HEK293 (cell line): ENCODE measurements around the gene FIBCD1.

Experiments
- CTCF ChIA-PET: fragments of 350-600 bp; formaldehyde crosslinking; extraction: SDS; loops from one replicate; lab custom pipeline; 2021; ENCODE audit warnings: antibody characterized with exemption; lab: Yijun Ruan, JAX
- POLR2A ChIA-PET: fragments of 300-600 bp; formaldehyde crosslinking; extraction: SDS; loops from one replicate; lab custom pipeline; 2020; ENCODE audit warnings: antibody characterized with exemption, inconsistent platforms; lab: Yijun Ruan, JAX
- H3K27ac ChIP-seq: fragments of 200-500 bp; sonication (Bioruptor generic); 2 replicates; pipeline ENCODE4 v1.5.1; 2014; ENCODE audit warnings: low read depth, low read length, control low read depth, inconsistent platforms; ENCODE audit errors: extremely low read depth
- H3K36me3 ChIP-seq, 2 experiments: fragments of 200-500 bp in 1 of 2; sonication (Bioruptor generic) in 1 of 2; 1 replicate in 1 of 2; 2 replicates in 1 of 2; pipeline ENCODE4 v1.5.1; 2014 to 2017; ENCODE audit warnings: inconsistent platforms in 2 of 2, low read length in 2 of 2; ENCODE audit not compliant: control insufficient read depth in 2 of 2, insufficient read depth in 1 of 2
- H3K4me1 ChIP-seq: fragments of 200-500 bp; sonication (Bioruptor generic); 2 replicates; pipeline ENCODE4 v1.5.1; 2014; ENCODE audit warnings: mild to moderate bottlenecking, low read length, inconsistent platforms; ENCODE audit not compliant: control insufficient read depth, insufficient read depth
- H3K4me3 ChIP-seq: 2 replicates; pipeline ENCODE4 v1.5.1; 2011; ENCODE audit warnings: low read depth, mild to moderate bottlenecking, control low read depth, low read length, moderate library complexity
- H3K9me3 ChIP-seq: fragments of 200-500 bp; sonication (Bioruptor generic); 2 replicates; pipeline ENCODE4 v1.5.1; 2014; ENCODE audit warnings: low read depth, low read length, inconsistent platforms; ENCODE audit not compliant: control insufficient read depth, insufficient read depth
- FEZF1 ChIP-seq: fragments of 450-650 bp; formaldehyde crosslinking; IDR thresholded peaks from 2 replicates; pipeline ENCODE4 v1.5.1; 2016; ENCODE audit warnings: missing biosample characterization, missing genetic modification characterization
- GFI1B ChIP-seq: fragments of 450-650 bp; formaldehyde crosslinking; IDR thresholded peaks from 2 replicates; pipeline ENCODE4 v1.5.1; 2016; ENCODE audit warnings: missing biosample characterization, missing genetic modification characterization
- GLIS1 ChIP-seq: fragments of 450-650 bp; formaldehyde crosslinking; IDR thresholded peaks from 2 replicates; pipeline ENCODE4 v1.5.1; 2016; ENCODE audit warnings: missing biosample characterization, missing genetic modification characterization
- HOXC10 ChIP-seq: sonication (generic); formaldehyde crosslinking; IDR thresholded peaks from 2 replicates; pipeline ENCODE4 v1.8.1; 2023; ENCODE audit warnings: mild to moderate bottlenecking, missing genetic modification reagents
- MEIS1 ChIP-seq: sonication (generic); formaldehyde crosslinking; IDR thresholded peaks from 2 replicates; pipeline ENCODE4 v1.8.1; 2022; ENCODE audit warnings: missing genetic modification reagents, mild to moderate bottlenecking, borderline replicate concordance
- OVOL3 ChIP-seq: fragments of 450-650 bp; formaldehyde crosslinking; IDR thresholded peaks from 2 replicates; pipeline ENCODE4 v1.5.1; 2016; ENCODE audit warnings: missing biosample characterization, missing genetic modification characterization
- SP2 ChIP-seq: fragments of 450-650 bp; formaldehyde crosslinking; IDR thresholded peaks from 2 replicates; pipeline ENCODE4 v1.5.1; 2016; ENCODE audit warnings: missing biosample characterization, missing genetic modification characterization
- SP3 ChIP-seq: fragments of 450-650 bp; formaldehyde crosslinking; IDR thresholded peaks from 2 replicates; pipeline ENCODE4 v1.5.1; 2016; ENCODE audit warnings: missing biosample characterization, missing genetic modification characterization
- YY2 ChIP-seq: fragments of 450-650 bp; formaldehyde crosslinking; IDR thresholded peaks from 2 replicates; pipeline ENCODE4 v1.5.1; 2016; ENCODE audit warnings: missing biosample characterization, missing genetic modification characterization
- ZEB2 ChIP-seq: fragments of 450-650 bp; formaldehyde crosslinking; IDR thresholded peaks from 2 replicates; pipeline ENCODE4 v1.5.1; 2016; ENCODE audit warnings: missing biosample characterization, missing genetic modification characterization
- ZNF114 ChIP-seq: fragments of 450-650 bp; formaldehyde crosslinking; IDR thresholded peaks from 2 replicates; pipeline ENCODE4 v1.5.0; 2017; ENCODE audit warnings: missing biosample characterization, missing genetic modification characterization
- ZNF19 ChIP-seq: fragments of 450-650 bp; formaldehyde crosslinking; IDR thresholded peaks from 2 replicates; pipeline ENCODE4; 2016; ENCODE audit warnings: missing biosample characterization, missing genetic modification characterization, low read depth
- ZNF433 ChIP-seq: fragments of 450-650 bp; formaldehyde crosslinking; IDR thresholded peaks from 2 replicates; pipeline ENCODE4 v1.5.1; 2016; ENCODE audit warnings: missing biosample characterization, missing genetic modification characterization, low read depth
- ZNF501 ChIP-seq: fragments of 450-650 bp; formaldehyde crosslinking; IDR thresholded peaks from 2 replicates; pipeline ENCODE4 v1.5.1; 2016; ENCODE audit warnings: missing biosample characterization, missing genetic modification characterization
- ZNF560 ChIP-seq: fragments of 450-650 bp; formaldehyde crosslinking; IDR thresholded peaks from 2 replicates; pipeline ENCODE4 v1.5.1; 2017; ENCODE audit warnings: missing biosample characterization, missing genetic modification characterization, borderline replicate concordance
- ZNF561 ChIP-seq: fragments of 450-650 bp; IDR thresholded peaks from 2 replicates; pipeline ENCODE4 v1.5.1; 2018; ENCODE audit warnings: missing biosample characterization, missing genetic modification characterization, borderline replicate concordance
- ZNF623 ChIP-seq: fragments of 450-650 bp; formaldehyde crosslinking; IDR thresholded peaks from 2 replicates; pipeline ENCODE4 v1.5.1; 2016; ENCODE audit warnings: missing biosample characterization, missing genetic modification characterization
- ZNF707 ChIP-seq: fragments of 450-650 bp; formaldehyde crosslinking; IDR thresholded peaks from 2 replicates; pipeline ENCODE4 v1.5.1; 2016; ENCODE audit warnings: missing biosample characterization, missing genetic modification characterization
- ZXDB ChIP-seq: fragments of 450-650 bp; formaldehyde crosslinking; IDR thresholded peaks from 2 replicates; pipeline ENCODE4 v1.5.1; 2016; ENCODE audit warnings: missing biosample characterization, missing genetic modification characterization
- TF ChIP-seq, protein P1 (sequence below): fragments of 450-650 bp; formaldehyde crosslinking; conservative IDR thresholded peaks from 2 replicates; pipeline ENCODE4 v1.5.1; 2016; ENCODE audit warnings: low read depth, missing biosample characterization, missing genetic modification characterization
- TF ChIP-seq, protein P2 (sequence below): fragments of 450-650 bp; formaldehyde crosslinking; IDR thresholded peaks from 2 replicates; pipeline ENCODE4 v1.5.1; 2016; ENCODE audit warnings: missing biosample characterization, missing genetic modification characterization, low read depth
- TF ChIP-seq, protein P3 (sequence below): fragments of 450-650 bp; formaldehyde crosslinking; IDR thresholded peaks from 2 replicates; pipeline ENCODE4 v1.5.1; 2016; ENCODE audit warnings: missing biosample characterization, missing genetic modification characterization
- TF ChIP-seq, protein P4 (sequence below): fragments of 450-650 bp; formaldehyde crosslinking; IDR thresholded peaks from 2 replicates; pipeline ENCODE4 v1.5.1; 2017; ENCODE audit warnings: missing biosample characterization, missing genetic modification characterization
- TF ChIP-seq, protein P5 (sequence below): fragments of 450-650 bp; formaldehyde crosslinking; IDR thresholded peaks from 2 replicates; pipeline ENCODE4 v1.5.1; 2017; ENCODE audit warnings: missing biosample characterization, missing genetic modification characterization

FIBCD1 gene

DNA sequence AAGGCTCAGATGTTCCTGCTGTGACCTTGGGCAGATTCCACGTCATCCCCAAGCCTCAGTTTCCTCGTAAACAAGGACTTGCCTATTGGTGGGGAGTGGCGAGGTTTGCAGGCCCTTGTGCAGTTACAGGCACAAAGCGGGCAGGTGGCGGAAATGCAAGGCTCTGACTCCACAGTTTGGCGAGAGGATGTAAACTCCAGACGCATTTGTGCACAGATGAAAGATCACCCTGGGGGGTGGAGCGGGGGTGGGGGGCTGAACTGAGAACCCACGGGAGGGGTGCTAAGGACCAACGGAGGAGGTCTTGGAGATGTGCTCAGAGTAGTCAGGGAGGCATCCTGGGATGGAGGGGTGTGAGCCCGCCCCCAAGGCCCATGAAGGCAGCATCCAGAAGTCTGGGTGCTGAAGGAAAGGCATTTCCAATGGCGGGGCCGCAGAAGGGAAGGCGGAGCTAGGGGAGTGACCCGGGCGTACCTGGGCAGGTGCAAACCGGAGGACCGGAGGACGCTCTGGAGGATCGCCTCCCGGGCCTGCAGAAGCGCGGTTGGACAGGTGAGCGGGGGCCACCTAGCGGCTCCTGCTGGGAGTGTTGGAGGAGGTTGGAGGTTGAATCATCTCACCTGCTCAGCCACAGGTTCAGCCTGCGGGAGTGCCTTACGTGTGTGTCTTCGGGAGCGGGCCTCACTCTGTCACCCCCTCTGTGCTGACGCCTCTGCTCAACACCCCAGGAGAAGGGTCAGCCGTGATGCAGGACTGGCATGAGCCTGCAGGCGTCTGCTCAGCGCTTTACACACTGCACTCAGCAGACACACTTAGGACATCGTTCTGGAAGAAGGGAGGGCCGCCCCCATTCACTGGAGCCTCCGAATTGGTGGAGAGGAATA lies 1.9 kb upstream of the FIBCD1 start (continued):
- TF ChIP-seq, protein P1, sequence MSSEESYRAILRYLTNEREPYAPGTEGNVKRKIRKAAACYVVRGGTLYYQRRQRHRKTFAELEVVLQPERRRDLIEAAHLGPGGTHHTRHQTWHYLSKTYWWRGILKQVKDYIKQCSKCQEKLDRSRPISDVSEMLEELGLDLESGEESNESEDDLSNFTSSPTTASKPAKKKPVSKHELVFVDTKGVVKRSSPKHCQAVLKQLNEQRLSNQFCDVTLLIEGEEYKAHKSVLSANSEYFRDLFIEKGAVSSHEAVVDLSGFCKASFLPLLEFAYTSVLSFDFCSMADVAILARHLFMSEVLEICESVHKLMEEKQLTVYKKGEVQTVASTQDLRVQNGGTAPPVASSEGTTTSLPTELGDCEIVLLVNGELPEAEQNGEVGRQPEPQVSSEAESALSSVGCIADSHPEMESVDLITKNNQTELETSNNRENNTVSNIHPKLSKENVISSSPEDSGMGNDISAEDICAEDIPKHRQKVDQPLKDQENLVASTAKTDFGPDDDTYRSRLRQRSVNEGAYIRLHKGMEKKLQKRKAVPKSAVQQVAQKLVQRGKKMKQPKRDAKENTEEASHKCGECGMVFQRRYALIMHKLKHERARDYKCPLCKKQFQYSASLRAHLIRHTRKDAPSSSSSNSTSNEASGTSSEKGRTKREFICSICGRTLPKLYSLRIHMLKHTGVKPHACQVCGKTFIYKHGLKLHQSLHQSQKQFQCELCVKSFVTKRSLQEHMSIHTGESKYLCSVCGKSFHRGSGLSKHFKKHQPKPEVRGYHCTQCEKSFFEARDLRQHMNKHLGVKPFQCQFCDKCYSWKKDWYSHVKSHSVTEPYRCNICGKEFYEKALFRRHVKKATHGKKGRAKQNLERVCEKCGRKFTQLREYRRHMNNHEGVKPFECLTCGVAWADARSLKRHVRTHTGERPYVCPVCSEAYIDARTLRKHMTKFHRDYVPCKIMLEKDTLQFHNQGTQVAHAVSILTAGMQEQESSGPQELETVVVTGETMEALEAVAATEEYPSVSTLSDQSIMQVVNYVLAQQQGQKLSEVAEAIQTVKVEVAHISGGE (tag by site-specific recombination): no peak
- TF ChIP-seq, protein P2, sequence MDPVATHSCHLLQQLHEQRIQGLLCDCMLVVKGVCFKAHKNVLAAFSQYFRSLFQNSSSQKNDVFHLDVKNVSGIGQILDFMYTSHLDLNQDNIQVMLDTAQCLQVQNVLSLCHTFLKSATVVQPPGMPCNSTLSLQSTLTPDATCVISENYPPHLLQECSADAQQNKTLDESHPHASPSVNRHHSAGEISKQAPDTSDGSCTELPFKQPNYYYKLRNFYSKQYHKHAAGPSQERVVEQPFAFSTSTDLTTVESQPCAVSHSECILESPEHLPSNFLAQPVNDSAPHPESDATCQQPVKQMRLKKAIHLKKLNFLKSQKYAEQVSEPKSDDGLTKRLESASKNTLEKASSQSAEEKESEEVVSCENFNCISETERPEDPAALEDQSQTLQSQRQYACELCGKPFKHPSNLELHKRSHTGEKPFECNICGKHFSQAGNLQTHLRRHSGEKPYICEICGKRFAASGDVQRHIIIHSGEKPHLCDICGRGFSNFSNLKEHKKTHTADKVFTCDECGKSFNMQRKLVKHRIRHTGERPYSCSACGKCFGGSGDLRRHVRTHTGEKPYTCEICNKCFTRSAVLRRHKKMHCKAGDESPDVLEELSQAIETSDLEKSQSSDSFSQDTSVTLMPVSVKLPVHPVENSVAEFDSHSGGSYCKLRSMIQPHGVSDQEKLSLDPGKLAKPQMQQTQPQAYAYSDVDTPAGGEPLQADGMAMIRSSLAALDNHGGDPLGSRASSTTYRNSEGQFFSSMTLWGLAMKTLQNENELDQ (tag by site-specific recombination): no peak
- no peak for TF ChIP-seq ZNF707
- TF ChIP-seq ZEB2 (tag by site-specific recombination): peak; percentile 98
- peak; percentile 80 for TF ChIP-seq GLIS1 (tag by site-specific recombination)
- 0 out of 2 replicates have a peak, but pooled peaks have one; percentile 18 for TF ChIP-seq ZNF501 (tag by site-specific recombination)
- TF ChIP-seq MEIS1: no peak
- TF ChIP-seq FEZF1 (tag by site-specific recombination): no peak
- TF ChIP-seq ZNF623 (tag by site-specific recombination): no peak
- no peak for TF ChIP-seq ZNF19 (tag by site-specific recombination)
- TF ChIP-seq ZNF433 (tag by site-specific recombination): no peak
- TF ChIP-seq OVOL3 (tag by site-specific recombination): no peak
- no peak for TF ChIP-seq ZNF561 (tag by site-specific recombination)
- no peak for TF ChIP-seq YY2 (tag by site-specific recombination)
- peak; percentile 42 for TF ChIP-seq SP2 (tag by site-specific recombination)
- TF ChIP-seq ZNF114 (tag by site-specific recombination): no peak
- TF ChIP-seq SP3 (tag by site-specific recombination): peak; percentile 45

DNA sequence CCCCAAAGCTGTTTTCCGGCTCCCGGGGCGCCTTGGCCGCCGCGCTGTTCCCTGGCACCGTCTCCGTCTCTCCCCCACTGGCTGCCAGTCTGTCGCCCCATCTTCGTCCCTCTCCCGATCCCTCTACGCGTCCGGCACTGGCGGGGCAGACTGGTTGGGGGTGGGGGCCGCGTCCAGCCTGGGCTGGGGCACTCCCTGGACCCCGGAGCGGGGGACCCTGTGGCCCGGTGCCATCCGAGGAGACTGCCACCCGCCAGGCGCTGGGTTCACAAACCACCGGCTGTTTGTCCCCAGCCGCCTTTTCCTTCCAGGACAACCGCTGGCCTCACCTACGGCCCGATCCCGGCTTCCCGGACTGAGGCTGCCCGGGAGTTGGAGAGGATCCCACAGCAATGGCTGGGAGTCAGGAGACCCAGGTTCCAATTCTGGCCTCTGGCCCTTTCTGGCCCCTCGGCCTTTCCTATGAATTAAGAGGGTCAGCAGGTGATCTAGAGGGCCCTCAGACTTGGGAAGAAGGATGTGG lies 1.0 kb upstream of the FIBCD1 start:
- ChIA-PET CTCF (interaction anchor here (1.0 to 1.4 kb wide), 4 partner anchors 71 to 239 kb away, joined by 3 to 5 read pairs (median 4); no protein-coding TSS in a partner anchor), POLR2A (interaction anchor here (0.5 to 0.8 kb wide), 4 partner anchors 31 to 233 kb away, joined by 3 read pairs; no protein-coding TSS in a partner anchor)
- Histone ChIP-seq H3K4me1 (no peaks in the 10 kb centered on the region), H3K27ac (no peak overlapping the region), H3K36me3 (no peaks in the 10 kb centered on the region), H3K4me3 (no peak overlapping the region), H3K9me3 (no peaks in the 10 kb centered on the region)
- TF ChIP-seq ZXDB (tag by site-specific recombination) (peak; percentile 37; the same call in 1 of the 2 replicates), GFI1B (tag by site-specific recombination) (no peak), ZNF560 (no peak), HOXC10 (CRISPR knock-in tag) (no peak)
- TF ChIP-seq, protein P3, sequence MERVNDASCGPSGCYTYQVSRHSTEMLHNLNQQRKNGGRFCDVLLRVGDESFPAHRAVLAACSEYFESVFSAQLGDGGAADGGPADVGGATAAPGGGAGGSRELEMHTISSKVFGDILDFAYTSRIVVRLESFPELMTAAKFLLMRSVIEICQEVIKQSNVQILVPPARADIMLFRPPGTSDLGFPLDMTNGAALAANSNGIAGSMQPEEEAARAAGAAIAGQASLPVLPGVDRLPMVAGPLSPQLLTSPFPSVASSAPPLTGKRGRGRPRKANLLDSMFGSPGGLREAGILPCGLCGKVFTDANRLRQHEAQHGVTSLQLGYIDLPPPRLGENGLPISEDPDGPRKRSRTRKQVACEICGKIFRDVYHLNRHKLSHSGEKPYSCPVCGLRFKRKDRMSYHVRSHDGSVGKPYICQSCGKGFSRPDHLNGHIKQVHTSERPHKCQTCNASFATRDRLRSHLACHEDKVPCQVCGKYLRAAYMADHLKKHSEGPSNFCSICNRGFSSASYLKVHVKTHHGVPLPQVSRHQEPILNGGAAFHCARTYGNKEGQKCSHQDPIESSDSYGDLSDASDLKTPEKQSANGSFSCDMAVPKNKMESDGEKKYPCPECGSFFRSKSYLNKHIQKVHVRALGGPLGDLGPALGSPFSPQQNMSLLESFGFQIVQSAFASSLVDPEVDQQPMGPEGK (tag by site-specific recombination): peak; percentile 35; the same call in 1 of the 2 replicates
- TF ChIP-seq, protein P4, sequence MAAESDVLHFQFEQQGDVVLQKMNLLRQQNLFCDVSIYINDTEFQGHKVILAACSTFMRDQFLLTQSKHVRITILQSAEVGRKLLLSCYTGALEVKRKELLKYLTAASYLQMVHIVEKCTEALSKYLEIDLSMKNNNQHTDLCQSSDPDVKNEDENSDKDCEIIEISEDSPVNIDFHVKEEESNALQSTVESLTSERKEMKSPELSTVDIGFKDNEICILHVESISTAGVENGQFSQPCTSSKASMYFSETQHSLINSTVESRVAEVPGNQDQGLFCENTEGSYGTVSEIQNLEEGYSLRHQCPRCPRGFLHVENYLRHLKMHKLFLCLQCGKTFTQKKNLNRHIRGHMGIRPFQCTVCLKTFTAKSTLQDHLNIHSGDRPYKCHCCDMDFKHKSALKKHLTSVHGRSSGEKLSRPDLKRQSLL: no peak
- TF ChIP-seq, protein P5, sequence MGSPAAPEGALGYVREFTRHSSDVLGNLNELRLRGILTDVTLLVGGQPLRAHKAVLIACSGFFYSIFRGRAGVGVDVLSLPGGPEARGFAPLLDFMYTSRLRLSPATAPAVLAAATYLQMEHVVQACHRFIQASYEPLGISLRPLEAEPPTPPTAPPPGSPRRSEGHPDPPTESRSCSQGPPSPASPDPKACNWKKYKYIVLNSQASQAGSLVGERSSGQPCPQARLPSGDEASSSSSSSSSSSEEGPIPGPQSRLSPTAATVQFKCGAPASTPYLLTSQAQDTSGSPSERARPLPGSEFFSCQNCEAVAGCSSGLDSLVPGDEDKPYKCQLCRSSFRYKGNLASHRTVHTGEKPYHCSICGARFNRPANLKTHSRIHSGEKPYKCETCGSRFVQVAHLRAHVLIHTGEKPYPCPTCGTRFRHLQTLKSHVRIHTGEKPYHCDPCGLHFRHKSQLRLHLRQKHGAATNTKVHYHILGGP (tag by site-specific recombination): no peak
